Uterus (tissue), 4 donors: ENCODE results near the gene FGF9. TPM values are rescaled to one million over a fixed set of nuclear protein-coding genes. Genes with fewer than 3 reads are reported as not detected.

ENCODE experiments used
- DNase-seq, 2 donors: peaks; one replicate each; pipeline ENCODE4 v3.0.0-alpha.2; 2019 to 2020
- H3K27ac ChIP-seq, 2 donors: fragments of 200-600 bp; sonication (generic); 1 replicate in 1 of 2; 2 replicates in 1 of 2; pipeline ENCODE4 v1.5.1; 2016 to 2018
- H3K27me3 ChIP-seq, 2 donors: fragments of 200-600 bp; sonication (generic); one replicate each; pipeline ENCODE4 v1.5.1; 2018 to 2019; ENCODE audit warnings: control low read depth in 1 of 2
- H3K36me3 ChIP-seq, 2 donors: fragments of 200-600 bp; sonication (generic); one replicate each; pipeline ENCODE4 v1.5.1; 2019; ENCODE audit warnings: control low read depth in 1 of 2
- H3K4me1 ChIP-seq, 2 donors: fragments of 200-600 bp; sonication (generic); one replicate each; pipeline ENCODE4 v1.5.1; 2018 to 2019; ENCODE audit warnings: control low read depth in 1 of 2
- H3K4me3 ChIP-seq, 2 donors: fragments of 200-600 bp; sonication (generic); 1 replicate in 1 of 2; 2 replicates in 1 of 2; pipeline ENCODE4 v1.5.1; 2018 to 2019; ENCODE audit warnings: mild to moderate bottlenecking in 1 of 2
- H3K9me3 ChIP-seq, 2 donors: fragments of 200-600 bp; sonication (generic); one replicate each; pipeline ENCODE4 v1.5.1; 2019; ENCODE audit warnings: control low read depth in 1 of 2
- POLR2A ChIP-seq, 2 donors: fragments of 450-650 bp; IDR thresholded peaks; one replicate each; pipeline ENCODE4 v1.6.1; 2016; ENCODE audit warnings: antibody characterized with exemption in 2 of 2, mild to moderate bottlenecking in 1 of 2, moderate library complexity in 1 of 2
- intact Hi-C: fragments of 100-400 bp; cut with DNase I; formaldehyde crosslinking; loops from one replicate; pipeline ENCODE4 v1.15.1; 2023; ENCODE audit warnings: low total_unique reads
- total RNA-seq, 4 donors: library from RNA; depleted of rRNA in 3 of 4; stranded (reverse); fragments of >200 nt in 3 of 4; gene quantifications; one replicate each; pipeline versions ENCODE4 v1.1.0 to v1.2.4, GENCODE V29; 2014 to 2023
- TF ChIP-seq, protein P1 (sequence below), 4 experiments: fragments of 200-600 bp in 2 of 4; fragments of 450-650 bp in 2 of 4; sonication (generic) in 2 of 4; IDR thresholded peaks; one replicate each; pipeline ENCODE4 v1.5.1; 2016 to 2019; ENCODE audit warnings: antibody characterized with exemption in 4 of 4, mild to moderate bottlenecking in 2 of 4, moderate library complexity in 1 of 4
- donor health status: DM: yes; HTN: yes; CAD: no.

FGF9 gene
- total RNA-seq, 4 donors from 2014 or later: 0.51 to 30.7 (median 0.83) TPM

DNA sequence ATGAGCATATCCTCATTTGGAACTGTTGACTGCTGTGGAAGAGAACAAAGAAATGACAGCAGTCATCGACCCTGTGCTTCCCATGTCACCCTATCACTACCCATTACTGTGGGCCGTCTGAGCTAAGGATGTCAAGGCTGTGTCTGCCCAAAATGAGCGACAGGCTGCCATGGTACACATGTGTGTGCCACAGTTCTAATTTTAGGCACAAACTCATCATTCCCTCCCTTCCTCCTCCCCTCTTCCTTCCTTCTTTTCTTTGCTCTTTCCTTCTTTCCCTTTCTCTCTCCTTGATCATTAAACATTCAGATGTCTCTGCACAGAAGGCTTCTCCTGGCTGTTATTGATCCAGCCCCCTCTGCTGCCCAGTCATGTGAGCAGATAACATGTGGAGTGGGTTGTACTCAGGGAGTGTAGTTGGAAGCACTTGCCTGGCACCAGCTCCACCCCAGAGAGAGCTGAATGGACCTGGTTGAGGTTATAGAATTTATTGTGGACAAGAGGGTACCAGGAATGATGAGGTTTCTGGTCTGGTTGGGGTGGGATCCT is 6.3 kb downstream of the FGF9 start:
- DNase-seq: no peak
- H3K4me3 ChIP-seq: no peak overlapping the region
- H3K9me3 ChIP-seq: no peaks in the 10 kb centered on the region

GRCh38 chr13:21683034-21683733 is 12.3 kb downstream of the FGF9 start:
- TF ChIP-seq POLR2A (IDR thresholded peaks at IDR 0.05): no peak
- TF ChIP-seq, protein P1, sequence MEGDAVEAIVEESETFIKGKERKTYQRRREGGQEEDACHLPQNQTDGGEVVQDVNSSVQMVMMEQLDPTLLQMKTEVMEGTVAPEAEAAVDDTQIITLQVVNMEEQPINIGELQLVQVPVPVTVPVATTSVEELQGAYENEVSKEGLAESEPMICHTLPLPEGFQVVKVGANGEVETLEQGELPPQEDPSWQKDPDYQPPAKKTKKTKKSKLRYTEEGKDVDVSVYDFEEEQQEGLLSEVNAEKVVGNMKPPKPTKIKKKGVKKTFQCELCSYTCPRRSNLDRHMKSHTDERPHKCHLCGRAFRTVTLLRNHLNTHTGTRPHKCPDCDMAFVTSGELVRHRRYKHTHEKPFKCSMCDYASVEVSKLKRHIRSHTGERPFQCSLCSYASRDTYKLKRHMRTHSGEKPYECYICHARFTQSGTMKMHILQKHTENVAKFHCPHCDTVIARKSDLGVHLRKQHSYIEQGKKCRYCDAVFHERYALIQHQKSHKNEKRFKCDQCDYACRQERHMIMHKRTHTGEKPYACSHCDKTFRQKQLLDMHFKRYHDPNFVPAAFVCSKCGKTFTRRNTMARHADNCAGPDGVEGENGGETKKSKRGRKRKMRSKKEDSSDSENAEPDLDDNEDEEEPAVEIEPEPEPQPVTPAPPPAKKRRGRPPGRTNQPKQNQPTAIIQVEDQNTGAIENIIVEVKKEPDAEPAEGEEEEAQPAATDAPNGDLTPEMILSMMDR (IDR thresholded peaks at IDR 0.05): no peak
- intact Hi-C loops: no loop called here
- no peak for DNase-seq
- Histone ChIP-seq H3K9me3 (no peaks in the 10 kb centered on the region), H3K4me3 (no peak overlapping the region), H3K4me1 (no peaks in the 10 kb centered on the region), H3K36me3 (no peaks in the 10 kb centered on the region), H3K27me3 (no peaks in the 10 kb centered on the region), H3K27ac (no peak overlapping the region)

More for the DNA sequence above, 6.3 kb downstream of the FGF9 start:
- Histone ChIP-seq H3K27me3 (no peaks in the 10 kb centered on the region), H3K36me3 (no peaks in the 10 kb centered on the region), H3K27ac (no peak overlapping the region), H3K4me1 (peaks cover 0 to 8% of the 10 kb centered on the region in 2 donors)
- TF ChIP-seq, protein P1 (IDR thresholded peaks at IDR 0.05): no peak
- TF ChIP-seq POLR2A (IDR thresholded peaks at IDR 0.05): no peak
- intact Hi-C loops: no loop called here

- Histone ChIP-seq H3K4me3 (no peak overlapping the region), H3K36me3 (no peaks in the 10 kb centered on the region), H3K27me3 (no peaks in the 10 kb centered on the region), H3K4me1 (no peaks in the 10 kb centered on the region), H3K27ac (no peak overlapping the region), H3K9me3 (no peaks in the 10 kb centered on the region)
- no peak for DNase-seq
- intact Hi-C loops: no loop called here
- no peak for TF ChIP-seq POLR2A (IDR thresholded peaks at IDR 0.05)
- TF ChIP-seq, protein P1 (IDR thresholded peaks at IDR 0.05): no peak
Measured at GRCh38 chr13:21684576-21684975, 13.7 kb downstream of the FGF9 start.

GRCh38 chr13:21685485-21686064 is 14.7 kb downstream of the FGF9 start:
- DNase-seq: no peak
- no peaks in the 10 kb centered on the region for H3K4me1 ChIP-seq
- intact Hi-C loops: no loop called here
- TF ChIP-seq, protein P1 (IDR thresholded peaks at IDR 0.05): no peak
- TF ChIP-seq POLR2A (IDR thresholded peaks at IDR 0.05): no peak
- no peak overlapping the region for H3K4me3 ChIP-seq
- H3K36me3 ChIP-seq: no peaks in the 10 kb centered on the region
- no peaks in the 10 kb centered on the region for H3K27me3 ChIP-seq
- H3K27ac ChIP-seq: no peak overlapping the region
- H3K9me3 ChIP-seq: no peaks in the 10 kb centered on the region

DNA sequence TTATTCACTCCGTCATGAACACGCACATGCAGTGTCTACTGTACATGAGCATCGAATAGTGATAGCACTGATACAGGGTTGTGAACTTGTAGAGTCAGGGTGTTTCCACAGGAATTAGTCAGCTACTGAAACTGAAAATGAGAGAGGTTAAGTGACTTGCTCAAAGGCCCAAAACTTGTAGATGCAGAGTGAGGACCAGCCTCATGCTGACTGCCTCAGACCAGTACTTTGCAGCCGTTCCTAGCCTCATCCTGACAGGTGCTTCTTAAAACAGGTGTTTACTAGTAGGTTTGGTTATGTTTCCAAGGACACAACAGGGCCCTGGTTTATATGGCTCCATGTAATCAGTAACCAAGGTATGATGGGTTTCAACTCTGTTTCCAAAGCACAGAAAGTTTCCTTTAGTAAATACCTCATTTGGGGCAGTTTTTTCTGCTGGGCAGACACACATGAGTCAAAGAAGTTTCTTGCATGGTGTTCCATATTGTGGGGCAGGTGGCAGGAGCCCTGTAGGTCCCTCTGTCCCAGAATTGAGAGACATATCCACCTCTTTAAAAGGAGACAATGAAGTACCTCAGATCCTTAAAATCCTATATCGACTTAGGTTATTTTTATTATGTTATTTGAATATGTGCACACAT is 16.0 kb downstream of the FGF9 start:
- Histone ChIP-seq H3K27ac (no peak overlapping the region), H3K9me3 (no peaks in the 10 kb centered on the region), H3K4me3 (no peak overlapping the region), H3K4me1 (no peaks in the 10 kb centered on the region), H3K36me3 (no peaks in the 10 kb centered on the region), H3K27me3 (no peaks in the 10 kb centered on the region)
- DNase-seq: no peak
- TF ChIP-seq, protein P1 (IDR thresholded peaks at IDR 0.05): no peak
- TF ChIP-seq POLR2A (IDR thresholded peaks at IDR 0.05): no peak
- intact Hi-C loops: no loop called here
